Activated CD4-positive, alpha-beta T cell treated with anti-CD3 and anti-CD28 coated beads, Interleukin-2, amount 50 U/mL, for 48 hours (primary cell): ENCODE data around the gene PNPLA6.
"Not testable (repeated sequence)": the region's sequence is repeated elsewhere in the genome, so short reads cannot be mapped to it uniquely, and the experiment has no call there.

Experiments
- DNase-seq, 2 experiments: peaks; one replicate each; pipeline ENCODE4 v3.0.0-alpha.2; 2020

The PNPLA6 gene

DNA sequence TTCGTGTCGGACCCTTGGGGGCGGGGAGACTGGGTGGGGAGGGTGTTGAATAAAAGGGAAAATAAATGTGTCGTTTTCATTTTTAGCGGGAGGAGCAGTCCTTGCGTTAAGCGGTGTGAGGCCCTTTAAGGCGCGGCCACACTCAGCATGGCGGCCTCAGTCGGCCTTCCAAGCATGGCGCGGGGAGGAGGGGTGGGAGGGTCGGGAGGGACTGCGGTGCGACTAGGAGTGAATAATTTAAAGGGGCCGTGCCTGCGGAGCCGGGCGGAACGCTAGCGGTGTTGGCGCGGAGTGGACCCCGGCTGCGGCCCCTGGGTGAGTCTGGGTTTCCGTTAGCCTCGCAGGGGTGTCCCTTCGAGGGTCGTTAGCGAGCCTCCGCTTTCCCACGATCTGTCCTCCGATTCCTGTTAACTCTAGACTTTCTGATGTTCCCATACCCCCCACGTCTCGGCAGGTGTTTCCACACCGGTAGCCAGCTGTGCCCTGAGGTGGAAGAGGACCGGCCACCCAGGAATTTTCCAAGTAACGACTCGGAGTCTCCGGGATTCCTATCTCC lies 1.5 kb upstream of the PNPLA6 start:
- DNase-seq = peak; percentile 81 to 84

GRCh38 chr19:7534531-7535046 lies 928 bp upstream of the PNPLA6 start:
- DNase-seq = peak; percentile 54 to 65

DNA sequence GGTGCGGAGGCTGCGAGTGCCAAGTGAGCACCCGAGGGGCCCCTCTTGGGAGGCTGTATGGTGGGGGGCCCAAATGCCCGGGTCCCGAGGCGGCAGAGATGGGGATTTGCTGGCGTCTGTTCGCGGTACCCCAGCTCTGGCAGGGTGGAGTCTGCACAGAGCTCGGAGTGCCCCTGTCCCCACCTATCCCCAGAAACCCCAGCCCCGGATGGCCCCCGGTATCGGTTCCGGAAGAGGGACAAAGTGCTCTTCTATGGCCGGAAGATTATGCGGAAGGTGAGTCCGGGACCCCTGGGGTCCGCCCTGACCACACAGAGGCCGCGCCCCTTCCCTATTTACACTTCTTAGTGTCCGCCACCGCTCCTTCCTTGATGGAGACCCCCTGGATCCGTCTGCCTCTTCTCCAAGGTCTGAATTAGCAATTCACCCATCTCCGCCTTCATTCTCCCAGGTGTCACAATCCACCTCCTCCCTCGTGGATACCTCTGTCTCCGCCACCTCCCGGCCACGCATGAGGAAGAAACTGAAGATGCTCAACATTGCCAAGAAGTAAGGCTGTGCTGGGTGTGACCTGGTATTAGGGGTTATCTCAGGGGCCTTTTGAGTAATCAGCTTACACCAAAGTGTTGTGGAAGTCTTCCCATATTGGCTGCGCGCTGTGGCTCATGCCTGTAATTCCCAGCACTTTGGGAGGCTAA lies 630 bp downstream of the PNPLA6 start:
- DNase-seq = no peak

DNA sequence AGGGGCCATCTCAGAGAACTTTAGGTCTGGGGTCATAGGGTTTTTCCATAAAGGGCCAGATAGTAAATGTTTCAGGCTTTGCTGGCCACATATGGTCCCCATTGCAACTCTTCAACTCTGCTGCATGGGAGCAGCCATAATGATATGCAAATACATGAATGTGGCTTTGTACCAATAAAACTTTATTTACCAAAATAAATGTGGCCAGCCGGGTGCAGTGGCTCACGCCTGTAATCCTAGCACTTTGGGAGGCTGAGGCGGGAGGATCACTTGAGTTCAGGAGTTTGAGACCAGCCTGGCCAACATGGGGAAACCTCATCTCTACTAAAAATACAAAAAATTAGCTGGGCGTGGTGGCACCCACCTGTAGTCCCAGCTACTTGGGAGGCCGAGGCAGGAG lies 3.5 kb downstream of the PNPLA6 start:
- DNase-seq = not testable (repeated sequence)

DNA sequence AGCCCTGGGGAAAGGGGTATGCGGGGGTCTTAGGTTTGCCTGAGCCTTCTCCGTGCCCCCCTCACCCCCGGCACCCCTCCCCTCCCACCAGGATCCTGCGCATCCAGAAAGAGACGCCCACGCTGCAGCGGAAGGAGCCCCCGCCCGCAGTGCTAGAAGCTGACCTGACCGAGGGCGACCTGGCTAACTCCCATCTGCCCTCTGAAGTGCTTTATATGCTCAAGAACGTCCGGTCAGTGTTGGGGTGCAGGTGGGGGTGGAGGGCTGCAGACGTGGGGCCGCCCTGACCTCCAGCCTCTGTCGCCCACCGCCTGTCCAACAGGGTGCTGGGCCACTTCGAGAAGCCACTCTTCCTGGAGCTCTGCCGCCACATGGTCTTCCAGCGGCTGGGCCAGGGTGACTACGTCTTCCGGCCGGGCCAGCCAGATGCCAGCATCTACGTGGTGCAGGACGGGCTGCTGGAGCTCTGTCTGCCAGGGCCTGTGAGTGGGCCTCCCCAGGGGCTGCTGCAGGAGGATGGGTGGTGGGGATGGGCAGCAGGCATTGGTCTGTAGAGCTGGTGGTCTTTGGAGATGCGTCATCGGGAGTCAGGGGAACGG lies 4.4 kb downstream of the PNPLA6 start:
- no peak for DNase-seq

DNA sequence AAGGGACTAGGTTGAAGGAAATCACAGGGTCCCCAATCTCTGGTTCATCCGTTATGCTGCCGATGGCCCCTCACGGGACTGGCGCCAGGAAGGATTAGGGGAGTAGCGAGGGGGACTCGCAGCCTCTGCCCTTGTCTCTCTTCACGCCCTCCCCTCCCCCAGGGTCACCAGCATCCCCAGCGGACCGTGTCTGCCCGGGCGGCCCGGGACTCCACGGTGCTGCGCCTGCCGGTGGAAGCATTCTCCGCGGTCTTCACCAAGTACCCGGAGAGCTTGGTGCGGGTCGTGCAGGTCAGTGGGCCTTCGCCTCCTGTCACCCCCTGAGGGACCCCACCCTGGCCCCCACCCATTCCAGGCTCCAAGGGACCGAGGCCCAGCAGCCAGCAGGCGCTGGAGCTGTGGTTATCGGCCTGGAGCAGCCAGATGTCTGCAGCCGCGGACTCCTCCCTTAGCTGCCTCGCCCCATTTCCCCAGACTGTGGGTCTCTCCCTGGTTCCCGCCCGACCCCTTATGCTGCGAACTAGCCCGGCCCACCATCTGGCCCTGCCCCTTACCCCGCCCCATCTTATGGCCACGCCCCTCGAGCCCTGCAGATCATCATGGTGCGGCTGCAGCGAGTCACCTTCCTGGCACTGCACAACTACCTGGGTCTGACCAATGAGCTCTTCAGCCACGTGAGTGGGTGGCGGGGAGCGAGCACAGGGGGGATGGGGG lies 5.4 kb downstream of the PNPLA6 start:
- DNase-seq = peak; percentile 50 to 61

DNA sequence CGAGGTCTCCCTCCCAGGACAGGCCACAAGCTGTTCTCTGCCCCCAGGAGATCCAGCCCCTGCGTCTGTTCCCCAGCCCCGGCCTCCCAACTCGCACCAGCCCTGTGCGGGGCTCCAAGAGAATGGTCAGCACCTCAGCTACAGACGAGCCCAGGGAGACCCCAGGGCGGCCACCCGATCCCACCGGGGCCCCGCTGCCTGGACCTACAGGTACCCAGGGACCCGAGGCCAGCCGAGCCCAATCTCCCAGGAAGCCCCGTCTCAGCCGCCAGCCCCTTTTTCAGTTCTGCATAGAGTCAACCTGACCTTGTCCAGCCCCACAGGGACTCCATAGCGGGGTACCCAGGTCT lies 5.9 kb downstream of the PNPLA6 start:
- no peak for DNase-seq

- DNase-seq = no peak
These were observed 6.4 kb downstream of the PNPLA6 start for GRCh38 chr19:7541828-7542443.

DNA sequence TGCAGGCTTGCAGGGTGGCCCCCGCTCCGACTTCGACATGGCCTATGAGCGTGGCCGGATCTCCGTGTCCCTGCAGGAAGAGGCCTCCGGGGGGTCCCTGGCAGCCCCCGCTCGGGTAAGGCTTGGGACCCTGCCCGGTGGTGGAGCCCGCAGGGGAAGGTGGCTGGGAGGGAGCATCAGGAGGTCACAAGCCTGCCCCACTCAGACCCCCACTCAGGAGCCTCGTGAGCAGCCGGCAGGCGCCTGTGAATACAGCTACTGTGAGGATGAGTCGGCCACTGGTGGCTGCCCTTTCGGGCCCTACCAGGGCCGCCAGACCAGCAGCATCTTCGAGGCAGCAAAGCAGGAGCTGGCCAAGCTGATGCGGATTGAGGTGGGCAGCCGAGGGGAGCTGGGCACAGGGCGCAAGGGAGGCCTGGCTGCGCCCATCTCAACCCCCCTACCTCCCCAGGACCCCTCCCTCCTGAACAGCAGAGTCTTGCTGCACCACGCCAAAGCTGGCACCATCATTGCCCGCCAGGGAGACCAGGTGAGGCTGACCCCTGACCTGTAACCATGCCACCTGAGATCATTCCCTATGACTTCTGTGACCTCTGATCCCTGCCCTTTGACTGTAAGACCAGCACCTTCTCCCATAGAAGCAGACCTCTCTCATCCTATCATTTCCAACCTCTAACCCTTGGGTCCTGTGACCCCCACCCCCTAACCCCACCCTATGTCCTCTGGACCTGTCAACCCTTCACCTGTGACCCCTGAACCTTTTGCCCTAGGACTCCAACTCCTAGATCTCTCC lies 7.2 kb downstream of the PNPLA6 start:
- no peak for DNase-seq

DNA sequence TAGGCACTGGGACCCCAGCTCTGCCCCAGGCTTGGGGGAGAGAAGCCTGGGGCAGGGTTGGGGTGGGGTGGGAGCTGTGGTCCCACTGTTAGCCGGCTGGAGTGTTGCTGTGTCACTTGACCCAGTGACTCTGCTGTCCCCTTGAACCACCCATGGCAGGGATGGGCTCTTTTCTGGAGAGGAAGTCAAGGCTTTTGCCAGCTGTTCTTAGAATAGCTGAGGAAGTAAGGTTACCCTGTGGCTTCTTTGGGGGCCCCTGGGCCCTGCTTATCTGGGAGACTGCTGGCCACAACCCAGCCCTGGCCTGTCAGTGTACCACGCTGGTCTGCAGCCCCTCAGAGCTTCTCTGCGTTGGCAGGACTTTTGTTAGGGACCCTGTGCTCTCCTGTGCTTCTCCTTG lies 9.1 kb downstream of the PNPLA6 start:
- no peak for DNase-seq

DNA sequence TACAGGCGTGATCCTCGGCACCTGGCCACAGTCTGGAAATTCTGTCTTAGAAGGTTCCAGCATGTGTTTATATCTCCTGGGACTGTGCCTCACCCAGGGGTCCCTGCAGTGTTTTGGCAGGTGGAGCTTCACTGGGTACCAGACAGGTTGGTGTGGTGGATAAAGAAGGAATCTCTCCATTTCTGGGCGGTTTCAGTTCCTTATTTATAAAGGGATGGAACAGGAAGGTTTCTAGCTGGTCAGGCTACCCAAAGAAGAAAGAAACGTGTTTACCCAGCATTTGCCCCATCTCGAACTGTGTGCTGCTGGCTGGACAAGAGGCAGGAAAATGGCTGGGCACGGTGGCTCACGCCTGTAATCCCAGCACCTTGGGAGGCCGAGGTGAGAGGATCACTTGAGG lies 9.8 kb downstream of the PNPLA6 start:
- no peak for DNase-seq

GRCh38 chr19:7545904-7546303 lies 10.4 kb downstream of the PNPLA6 start:
- DNase-seq = no peak

DNA sequence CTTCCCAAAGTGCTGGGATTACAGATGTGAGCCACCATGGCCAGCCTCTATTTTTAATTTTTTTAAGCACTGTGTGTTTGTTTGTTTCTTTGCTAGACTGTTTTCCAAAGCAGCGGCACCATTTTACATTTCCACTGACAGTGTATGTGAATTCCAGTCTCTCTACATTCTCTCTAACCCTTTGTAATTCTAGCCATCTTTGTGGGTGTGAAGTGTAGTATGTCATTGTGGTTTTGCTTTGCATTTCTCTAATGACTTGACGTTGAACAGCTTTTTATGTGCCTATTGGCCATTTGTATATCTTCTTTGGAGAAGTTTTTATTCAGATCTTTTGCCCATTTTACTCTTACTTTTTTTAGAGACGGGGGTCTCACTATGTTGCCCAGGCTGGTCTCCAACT lies 11.6 kb downstream of the PNPLA6 start:
- no peak for DNase-seq

DNA sequence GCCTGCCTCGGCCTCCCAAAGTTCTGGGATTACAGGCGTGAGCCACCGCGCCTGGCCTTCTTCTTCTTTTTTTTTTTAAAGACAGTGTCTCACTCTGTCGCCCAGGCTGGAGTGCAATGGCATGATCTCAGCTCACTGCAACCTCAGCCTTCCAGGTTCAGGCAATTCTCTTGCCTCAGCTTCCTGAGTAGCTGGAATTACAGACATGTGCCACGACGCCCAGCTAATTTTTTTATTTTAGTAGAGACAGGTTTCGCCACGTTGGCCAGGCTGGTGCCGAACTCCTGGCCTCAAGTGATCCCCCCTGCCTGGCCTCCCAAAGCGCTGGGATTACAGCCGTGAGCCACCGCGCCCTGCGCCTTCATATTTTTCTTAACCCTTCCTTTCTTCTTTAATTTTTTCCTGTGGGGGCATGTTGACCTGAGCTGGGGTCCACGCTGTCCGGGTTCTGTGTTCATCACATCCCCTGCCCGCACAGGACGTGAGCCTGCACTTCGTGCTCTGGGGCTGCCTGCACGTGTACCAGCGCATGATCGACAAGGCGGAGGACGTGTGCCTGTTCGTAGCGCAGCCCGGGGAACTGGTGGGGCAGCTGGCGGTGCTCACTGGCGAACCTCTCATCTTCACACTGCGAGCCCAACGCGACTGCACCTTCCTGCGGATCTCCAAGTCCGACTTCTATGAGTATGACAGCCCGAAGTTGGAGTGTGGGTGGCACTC lies 14.1 kb downstream of the PNPLA6 start:
- DNase-seq = no peak

DNA sequence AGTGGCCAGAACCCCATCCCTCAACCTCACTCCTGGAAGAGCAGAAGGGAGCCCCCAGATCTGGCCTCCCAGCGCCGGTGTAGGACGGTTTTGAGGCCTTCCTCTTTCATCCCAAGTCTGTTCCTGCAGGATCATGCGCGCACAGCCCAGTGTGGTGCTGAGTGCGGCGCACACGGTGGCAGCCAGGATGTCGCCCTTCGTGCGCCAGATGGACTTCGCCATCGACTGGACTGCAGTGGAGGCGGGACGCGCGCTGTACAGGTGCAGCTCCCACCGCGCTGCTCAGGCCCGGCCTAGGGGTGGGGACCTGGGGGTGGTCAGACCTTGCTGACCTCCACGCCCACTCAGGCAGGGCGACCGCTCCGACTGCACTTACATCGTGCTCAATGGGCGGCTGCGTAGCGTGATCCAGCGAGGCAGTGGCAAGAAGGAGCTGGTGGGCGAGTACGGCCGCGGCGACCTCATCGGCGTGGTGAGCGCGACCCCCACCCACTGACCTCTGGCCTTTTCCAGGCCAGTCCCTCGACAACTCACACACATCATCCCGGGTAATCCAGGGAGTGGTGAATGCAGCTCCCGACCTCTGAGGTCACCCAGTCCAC lies 14.8 kb downstream of the PNPLA6 start:
- DNase-seq = no peak

GRCh38 chr19:7550987-7551761 lies 15.7 kb downstream of the PNPLA6 start:
- DNase-seq = peak; percentile 18 to 25

- no peak for DNase-seq
These were observed 17.3 kb downstream of the PNPLA6 start for GRCh38 chr19:7552781-7553180.

DNA sequence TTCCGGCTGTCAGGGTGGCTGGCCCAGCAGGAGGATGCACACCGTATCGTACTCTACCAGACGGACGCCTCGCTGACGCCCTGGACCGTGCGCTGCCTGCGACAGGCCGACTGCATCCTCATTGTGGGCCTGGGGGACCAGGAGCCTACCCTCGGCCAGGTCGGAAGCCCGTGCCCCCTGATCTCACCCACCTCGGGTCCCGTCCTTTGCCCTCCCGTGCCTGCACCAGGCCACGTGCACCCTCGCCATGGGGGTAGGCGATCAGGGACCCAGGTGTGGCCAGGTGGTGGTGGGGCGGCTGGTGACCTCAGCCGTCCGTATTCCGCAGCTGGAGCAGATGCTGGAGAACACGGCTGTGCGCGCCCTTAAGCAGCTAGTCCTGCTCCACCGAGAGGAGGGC lies 19.0 kb downstream of the PNPLA6 start:
- DNase-seq = no peak

GRCh38 chr19:7554990-7555864 lies 19.7 kb downstream of the PNPLA6 start:
- DNase-seq = peak; percentile 38 to 43
